IMR-90 (cell line): Measurements from ENCODE around the gene CIB2. TPM values are rescaled to one million over a fixed set of nuclear protein-coding genes. Genes with fewer than 3 reads are reported as not detected.
A peak's percentile ranks its signal among the peaks of the same experiment; 100 is the strongest.

ENCODE experiments used
- ATAC-seq: fragments of 200-7000 bp; cut with Tn5 transposase; 2 replicates; pipeline ENCODE4 v1.9.1; 2020; ENCODE audit warnings: low read depth, mild to moderate bottlenecking, moderate library complexity
- BruUV-seq: library from RNA; stranded (reverse); fragments of 400-500 nt; replicated peaks from 2 replicates; lab custom pipeline; 2021; lab: Mats Ljungman, UMichigan
- CTCF ChIA-PET: fragments of 300-600 bp; formaldehyde crosslinking; extraction: SDS; loops from one replicate; lab custom pipeline; 2021; ENCODE audit warnings: antibody characterized with exemption; lab: Yijun Ruan, JAX
- POLR2A ChIA-PET: fragments of 300-600 bp; sonication (Branson Sonifier 250); formaldehyde crosslinking; loops from one replicate; lab custom pipeline; 2022; ENCODE audit warnings: antibody characterized with exemption; ENCODE audit not compliant: unreplicated experiment; lab: Charles Lee
- DNase-seq: peaks from one replicate; pipeline ENCODE4 v3.0.0; 2013
- H2AFZ ChIP-seq: replicated peaks from 2 replicates; pipeline ENCODE3; 2013; ENCODE audit warnings: low read length, mild to moderate bottlenecking; ENCODE audit not compliant: poor library complexity
- H2AK5ac ChIP-seq: 2 replicates; pipeline ENCODE4 v1.6.1; 2013; ENCODE audit warnings: low read depth, low read length, inconsistent platforms
- H2AK9ac ChIP-seq: replicated peaks from 2 replicates; pipeline ENCODE3; 2013; ENCODE audit warnings: mild to moderate bottlenecking, low read depth, low read length, moderate library complexity; ENCODE audit not compliant: poor library complexity
- H2BK120ac ChIP-seq: 2 replicates; pipeline ENCODE4 v1.6.1; 2013; ENCODE audit warnings: low read depth, low read length, inconsistent platforms
- H2BK15ac ChIP-seq: 3 replicates; pipeline ENCODE4 v1.6.1; 2013; ENCODE audit warnings: low read depth, low read length, inconsistent platforms
- H2BK20ac ChIP-seq: 2 replicates; pipeline ENCODE4 v1.6.1; 2013; ENCODE audit warnings: low read depth, mild to moderate bottlenecking, inconsistent platforms, low read length, moderate library complexity
- H2BK5ac ChIP-seq: 2 replicates; pipeline ENCODE4 v1.6.1; 2013; ENCODE audit warnings: mild to moderate bottlenecking, low read depth, low read length, inconsistent platforms; ENCODE audit not compliant: poor library complexity, severe bottlenecking
- H3K14ac ChIP-seq: replicated peaks from 2 replicates; pipeline ENCODE4 v1.6.1; 2013; ENCODE audit warnings: low read depth, low read length, inconsistent platforms
- H3K18ac ChIP-seq: 2 replicates; pipeline ENCODE4 v1.6.1; 2013; ENCODE audit warnings: low read depth, low read length, control low read depth
- H3K23ac ChIP-seq: 2 replicates; pipeline ENCODE4 v1.6.1; 2013; ENCODE audit warnings: low read depth, low read length, inconsistent platforms
- H3K27ac ChIP-seq: 2 replicates; pipeline ENCODE4 v1.5.1; 2013; ENCODE audit warnings: mild to moderate bottlenecking, control low read depth, low read length; ENCODE audit not compliant: insufficient read depth
- H3K27me3 ChIP-seq: 2 replicates; pipeline ENCODE4 v1.6.1; 2013; ENCODE audit warnings: low read length; ENCODE audit not compliant: control insufficient read depth, insufficient read depth
- H3K36me3 ChIP-seq: 2 replicates; pipeline ENCODE4 v1.6.1; 2013; ENCODE audit warnings: low read length, mixed read lengths; ENCODE audit not compliant: control insufficient read depth, insufficient read depth
- H3K4ac ChIP-seq: 2 replicates; pipeline ENCODE4 v1.6.1; 2013; ENCODE audit warnings: low read depth, low read length, inconsistent platforms
- H3K4me1 ChIP-seq: 2 replicates; pipeline ENCODE4 v1.6.1; 2013; ENCODE audit warnings: low read length, mixed read lengths; ENCODE audit not compliant: control insufficient read depth, insufficient read depth
- H3K4me2 ChIP-seq: 2 replicates; pipeline ENCODE4 v1.6.1; 2013; ENCODE audit warnings: low read depth, mild to moderate bottlenecking, control low read depth, low read length, moderate library complexity
- H3K4me3 ChIP-seq: 2 replicates; pipeline ENCODE4 v1.5.1; 2013; ENCODE audit warnings: low read depth, mild to moderate bottlenecking, control low read depth, low read length, moderate library complexity; ENCODE audit not compliant: insufficient read depth
- H3K56ac ChIP-seq: 2 replicates; pipeline ENCODE4 v1.6.1; 2013; ENCODE audit warnings: low read length, inconsistent platforms; ENCODE audit not compliant: insufficient read depth; ENCODE audit errors: extremely low read depth
- H3K79me1 ChIP-seq, 2 experiments: 2 replicates each; pipeline ENCODE4 v1.6.1; 2013; ENCODE audit warnings: low read length in 2 of 2, inconsistent platforms in 1 of 2, low read depth in 1 of 2
- H3K9ac ChIP-seq: 2 replicates; pipeline ENCODE4 v1.6.1; 2013; ENCODE audit warnings: low read depth, low read length, control low read depth
- H3K9me1 ChIP-seq: 2 replicates; pipeline ENCODE4 v1.6.1; 2013; ENCODE audit warnings: low read length, inconsistent platforms; ENCODE audit not compliant: insufficient read depth
- H3K9me3 ChIP-seq: 2 replicates; pipeline ENCODE4 v1.6.1; 2013; ENCODE audit warnings: low read length; ENCODE audit not compliant: control insufficient read depth, insufficient read depth
- H4K20me1 ChIP-seq: 2 replicates; pipeline ENCODE4 v1.6.1; 2013; ENCODE audit warnings: low read length, inconsistent platforms; ENCODE audit not compliant: insufficient read depth
- H4K5ac ChIP-seq: 2 replicates; pipeline ENCODE4 v1.6.1; 2013; ENCODE audit warnings: mild to moderate bottlenecking, low read depth, low read length, control low read depth
- H4K8ac ChIP-seq, 2 experiments: 2 replicates each; pipeline ENCODE4 v1.6.1; 2013; ENCODE audit warnings: low read depth in 2 of 2, low read length in 2 of 2, control low read depth in 1 of 2, inconsistent platforms in 1 of 2
- H4K91ac ChIP-seq: 2 replicates; pipeline ENCODE4 v1.6.1; 2013; ENCODE audit warnings: low read depth, low read length, inconsistent platforms; ENCODE audit not compliant: insufficient read depth
- BHLHE40 ChIP-seq: fragments of 150-350 bp; IDR thresholded peaks from 2 replicates; pipeline ENCODE4 v1.6.1; 2016; ENCODE audit warnings: mild to moderate bottlenecking, low read depth, low read length
- CEBPB ChIP-seq: IDR thresholded peaks from 2 replicates; pipeline ENCODE4 v1.6.1; 2012; ENCODE audit warnings: low read depth, low read length, improper control_type of control experiment
- CHD1 ChIP-seq: IDR thresholded peaks from 2 replicates; pipeline ENCODE4 v1.6.1; 2012; ENCODE audit warnings: low read depth, low read length, improper control_type of control experiment
- ELK1 ChIP-seq: fragments of 150-350 bp; IDR thresholded peaks from 2 replicates; pipeline ENCODE4 v1.6.1; 2016; ENCODE audit warnings: low read depth, mild to moderate bottlenecking, low read length, moderate library complexity, borderline replicate concordance
- FOS ChIP-seq: fragments of 150-350 bp; IDR thresholded peaks from 2 replicates; pipeline ENCODE4 v1.6.1; 2016; ENCODE audit warnings: low read depth, low read length
- MAFK ChIP-seq: IDR thresholded peaks from 2 replicates; pipeline ENCODE4 v1.6.1; 2012; ENCODE audit warnings: low read depth, low read length, improper control_type of control experiment
- MAZ ChIP-seq: IDR thresholded peaks from 2 replicates; pipeline ENCODE4 v1.6.1; 2012; ENCODE audit warnings: low read depth, mild to moderate bottlenecking, low read length, improper control_type of control experiment, moderate library complexity, borderline replicate concordance
- MXI1 ChIP-seq: IDR thresholded peaks from 2 replicates; pipeline ENCODE4 v1.6.1; 2012; ENCODE audit warnings: low read depth, mild to moderate bottlenecking, low read length, moderate library complexity, borderline replicate concordance
- NFE2L2 ChIP-seq: fragments of 150-350 bp; IDR thresholded peaks from 2 replicates; pipeline ENCODE4 v1.6.1; 2016; ENCODE audit warnings: low read depth, mild to moderate bottlenecking, low read length
- POLR2A ChIP-seq: IDR thresholded peaks from 2 replicates; pipeline ENCODE4 v1.6.1; 2012; ENCODE audit warnings: mild to moderate bottlenecking, low read depth, low read length
- RAD21 ChIP-seq: IDR thresholded peaks from 2 replicates; pipeline ENCODE4 v1.6.1; 2012; ENCODE audit warnings: low read length, improper control_type of control experiment
- RCOR1 ChIP-seq: IDR thresholded peaks from 2 replicates; pipeline ENCODE4 v1.6.1; 2012; ENCODE audit warnings: mild to moderate bottlenecking, low read length, improper control_type of control experiment; ENCODE audit not compliant: insufficient replicate concordance
- RFX5 ChIP-seq: IDR thresholded peaks from 2 replicates; pipeline ENCODE4 v1.8.0; 2012; ENCODE audit warnings: low read depth, mild to moderate bottlenecking, low read length, moderate library complexity
- SMC3 ChIP-seq: fragments of 150-350 bp; IDR thresholded peaks from 2 replicates; pipeline ENCODE4 v1.6.1; 2016; ENCODE audit warnings: low read depth, mild to moderate bottlenecking, antibody characterized with exemption, low read length, moderate library complexity
- USF2 ChIP-seq: fragments of 150-350 bp; IDR thresholded peaks from 2 replicates; pipeline ENCODE4 v1.6.1; 2017; ENCODE audit warnings: mild to moderate bottlenecking, antibody characterized with exemption, low read length, low read depth
- WGBS, 2 experiments: methylation state at CpG; one replicate each; pipeline versions ENCODE4 v1.1.5 to v1.1.7; 2013; ENCODE audit warnings: missing lambda C conversion rate in 2 of 2; ENCODE audit not compliant: insufficient read length in 1 of 2; ENCODE audit errors: extremely low coverage in 2 of 2; 5-methylcytosine and 5-hydroxymethylcytosine counted together
- dilution Hi-C: fragments of 300-500 bp; cut with HindIII; formaldehyde crosslinking; loops from one replicate; pipeline ENCODE4 v1.14.3; 2018; ENCODE audit warnings: low sequenced_read_pairs; ENCODE audit not compliant: unreplicated experiment
- in situ Hi-C: fragments of 300-500 bp; cut with MboI; formaldehyde crosslinking; loops from 3 replicates; pipeline ENCODE4 v1.14.3; 2019; ENCODE audit warnings: low sequenced_read_pairs, inconsistent platforms, mixed read lengths
- intact Hi-C: fragments of 100-400 bp; cut with micrococcal nuclease; formaldehyde crosslinking; loops from 2 replicates; pipeline ENCODE4 v1.10.0; 2022
- polyA plus RNA-seq, 3 experiments: library from polyadenylated mRNA; depleted of rRNA; stranded (reverse); fragments of >200 nt; gene quantifications; 2 replicates each; pipeline ENCODE4 v1.2.3, GENCODE V29; 2012; ENCODE audit warnings: low replicate concordance in 1 of 3
- total RNA-seq: library from RNA; depleted of rRNA; stranded (reverse); fragments of >200 nt; gene quantifications from 2 replicates; pipeline ENCODE4 v1.2.3, GENCODE V29; 2012

CIB2 gene
- total and polyA plus RNA-seq, 2 of the 4 experiments (the other 2 are of a cell fraction), result 2.2 to 2.4 TPM

- peak within 1 kb of the TSS; percentile 80 for H3K4ac ChIP-seq
- H3K9ac ChIP-seq, result peak within 1 kb of the TSS; percentile 75
- dilution Hi-C loops (no loop called here), intact Hi-C loops (no loop called here), in situ Hi-C loops (no loop called here)
- peak within 1 kb of the TSS; percentile 63 to 80; a peak in 3 of 4 replicates for H4K8ac ChIP-seq
- H2AK5ac ChIP-seq, result peak within 1 kb of the TSS; percentile 55
- no peak within 1 kb of the TSS for H2BK120ac ChIP-seq
- no peak within 1 kb of the TSS for H2BK20ac ChIP-seq
- no peaks in the 10 kb centered on the region for H3K27me3 ChIP-seq
- peaks cover 15 to 42% of the 10 kb centered on the region in 2 experiments; a peak in 3 of 4 replicates for H3K79me1 ChIP-seq
- ChIA-PET CTCF (no interaction called here), POLR2A (interaction anchor here (0.6 to 0.7 kb wide), 3 partner anchors 69 to 696 kb away, joined by 3 to 8 read pairs (median 4); no protein-coding TSS in a partner anchor)
- peak within 1 kb of the TSS; percentile 52; the same call in 1 of the 2 replicates for H4K5ac ChIP-seq
- H2BK15ac ChIP-seq, result no peak within 1 kb of the TSS
- peaks cover 11% of the 10 kb centered on the region for H3K9me1 ChIP-seq
- peak within 1 kb of the TSS; percentile 85 for H3K23ac ChIP-seq
- peak within 1 kb of the TSS; percentile 84 for H2AK9ac ChIP-seq
- H2BK5ac ChIP-seq, result peak within 1 kb of the TSS; percentile 78
- H3K14ac ChIP-seq, result peak within 1 kb of the TSS; percentile 91
- peaks cover 7% of the 10 kb centered on the region; the same call in 1 of the 2 replicates for H4K20me1 ChIP-seq
- 0% methylated on average over 31 of the region's 79 CpGs; no CpG with 5 or more reads in 1 of the 2 experiments for WGBS, 2 experiments
- H3K4me2 ChIP-seq, result peak within 1 kb of the TSS; percentile 82
- no peaks in the 10 kb centered on the region for H3K36me3 ChIP-seq
- H3K4me1 ChIP-seq, result peaks cover 5% of the 10 kb centered on the region
- H3K9me3 ChIP-seq, result no peaks in the 10 kb centered on the region
- no peak within 1 kb of the TSS for H4K91ac ChIP-seq
- H2AFZ ChIP-seq, result peak within 1 kb of the TSS; percentile 98
- H3K56ac ChIP-seq, result peak within 1 kb of the TSS; percentile 82
- peak within 1 kb of the TSS; percentile 76 for H3K4me3 ChIP-seq
- BruUV-seq, result no TSS peak
- peak; percentile 92 for DNase-seq
- peak within 1 kb of the TSS; percentile 59; the same call in 1 of the 2 replicates for H3K18ac ChIP-seq
- peak within 1 kb of the TSS; percentile 55 for H3K27ac ChIP-seq
- peak; percentile 99 for ATAC-seq
- no peak for TF ChIP-seq RAD21
- TF ChIP-seq RCOR1, result no peak
- no peak for TF ChIP-seq FOS
- TF ChIP-seq MAFK, result no peak
- TF ChIP-seq MAZ, result peak; percentile 87; the same call in 1 of the 2 replicates
- TF ChIP-seq CHD1, result no peak
- TF ChIP-seq POLR2A, result peak; percentile 75
- TF ChIP-seq ELK1, result no peak
- no peak for TF ChIP-seq USF2
- no peak for TF ChIP-seq SMC3
- no peak for TF ChIP-seq RFX5
- TF ChIP-seq MXI1, result peak; percentile 85; the same call in 1 of the 2 replicates
- TF ChIP-seq CEBPB, result no peak
- no peak for TF ChIP-seq NFE2L2
- peak; percentile 59; the same call in 1 of the 2 replicates for TF ChIP-seq BHLHE40
Measured at GRCh38 chr15:78149068-78149804, 18.0 kb upstream of the CIB2 start, which contains the start of gene IDH3A. TSS of gene IDH3A (plus strand) at chr15:78149362. CDS start at chr15:78149404, 42 bp downstream.
